HG02870 (cell line): Measurements from ENCODE around the gene MOGAT1.
"Not testable (repeated sequence)": the region's sequence is repeated elsewhere in the genome, so short reads cannot be mapped to it uniquely, and the experiment has no call there.

Source experiments
- ATAC-seq: cut with Tn5 transposase; IDR thresholded peaks from one replicate; pipeline ENCODE4 v1.9.1; 2021; ENCODE audit warnings: mild to moderate bottlenecking, moderate library complexity; ENCODE audit not compliant: unreplicated experiment

MOGAT1 gene

GRCh38 chr2:222708274-222708710, 36.8 kb downstream of the MOGAT1 start:
- no peak for ATAC-seq

GRCh38 chr2:222709191-222709891, 37.9 kb downstream of the MOGAT1 start:
- no peak for ATAC-seq

- ATAC-seq = no peak
These were observed 39.3 kb downstream of the MOGAT1 start for GRCh38 chr2:222710736-222711135.

GRCh38 chr2:222711315-222711940, 40.0 kb downstream of the MOGAT1 start:
- ATAC-seq = no peak

GRCh38 chr2:222713002-222713401, 41.5 kb downstream of the MOGAT1 start:
- no peak for ATAC-seq

GRCh38 chr2:222714361-222715241, 43.1 kb downstream of the MOGAT1 start:
- ATAC-seq = no peak

GRCh38 chr2:222715742-222716141, 44.3 kb downstream of the MOGAT1 start:
- no peak for ATAC-seq

GRCh38 chr2:222719787-222720186, 48.3 kb downstream of the MOGAT1 start:
- ATAC-seq = not testable (repeated sequence)

GRCh38 chr2:222721597-222721996, 50.1 kb downstream of the MOGAT1 start:
- not testable (repeated sequence) for ATAC-seq

- ATAC-seq = peak; percentile 98
These were observed 51.0 kb downstream of the MOGAT1 start for GRCh38 chr2:222722327-222722946.

GRCh38 chr2:222724208-222724607, 52.8 kb downstream of the MOGAT1 start:
- ATAC-seq = no peak

GRCh38 chr2:222728621-222729020, 57.2 kb downstream of the MOGAT1 start:
- ATAC-seq = no peak

GRCh38 chr2:222730366-222730999, 59.0 kb downstream of the MOGAT1 start:
- peak; percentile 24 for ATAC-seq

- no peak for ATAC-seq
These were observed 59.8 kb downstream of the MOGAT1 start for GRCh38 chr2:222731201-222731621.

GRCh38 chr2:222732489-222733178, 61.2 kb downstream of the MOGAT1 start:
- no peak for ATAC-seq

- no peak for ATAC-seq
These were observed 62.0 kb downstream of the MOGAT1 start for GRCh38 chr2:222733470-222733845.

GRCh38 chr2:222733846-222734702, 62.6 kb downstream of the MOGAT1 start:
- no peak for ATAC-seq

- ATAC-seq = peak; percentile 90
These were observed 63.2 kb downstream of the MOGAT1 start for GRCh38 chr2:222734703-222735014.

- no peak for ATAC-seq
These were observed 64.8 kb downstream of the MOGAT1 start for GRCh38 chr2:222736301-222736700.
